Activated CD8-positive, alpha-beta T cell treated with anti-CD3 and anti-CD28 coated beads for 36 hours (primary cell): Measurements from ENCODE around the gene FAM180B. TPM values are rescaled to one million over a fixed set of nuclear protein-coding genes. Genes with fewer than 3 reads are reported as not detected.

Source experiments
- ATAC-seq: fragments of 200-7000 bp; cut with Tn5 transposase; one replicate; pipeline ENCODE4 v1.10.0; 2021; ENCODE audit warnings: mild to moderate bottlenecking, moderate library complexity
- CTCF ChIA-PET: fragments of 350-600 bp; sonication (Branson Sonifier 250); formaldehyde crosslinking; loops from one replicate; lab custom pipeline; 2021; ENCODE audit warnings: antibody characterized with exemption; lab: Charles Lee
- POLR2A ChIA-PET: fragments of 350-600 bp; sonication (Branson Sonifier 250); formaldehyde crosslinking; loops from one replicate; lab custom pipeline; 2021; ENCODE audit warnings: antibody characterized with exemption; lab: Charles Lee
- DNase-seq: peaks from one replicate; pipeline ENCODE4 v3.0.0-alpha.2; 2020
- H3K27ac Mint-ChIP-seq: one replicate; pipeline ENCODE4 v1.8.0; 2021; ENCODE audit warnings: mild to moderate bottlenecking, mixed read lengths
- H3K27me3 Mint-ChIP-seq: one replicate; pipeline ENCODE4 v1.8.0; 2021; ENCODE audit warnings: mixed read lengths
- H3K36me3 Mint-ChIP-seq: one replicate; pipeline ENCODE4 v1.8.0; 2021; ENCODE audit warnings: low read depth, mixed read lengths
- H3K4me1 Mint-ChIP-seq: one replicate; pipeline ENCODE4 v1.8.0; 2021; ENCODE audit warnings: low read depth, mixed read lengths
- H3K4me3 Mint-ChIP-seq: one replicate; pipeline ENCODE4 v1.8.0; 2021; ENCODE audit warnings: mild to moderate bottlenecking, moderate library complexity, mixed read lengths
- H3K9me3 Mint-ChIP-seq: one replicate; pipeline ENCODE4 v1.8.0; 2021; ENCODE audit warnings: mixed read lengths
- CTCF ChIP-seq: fragments of 200-600 bp; IDR thresholded peaks from one replicate; pipeline ENCODE4 v1.8.0; 2022; ENCODE audit warnings: antibody characterized with exemption, mild to moderate bottlenecking
- intact Hi-C: fragments of 100-400 bp; cut with micrococcal nuclease; formaldehyde crosslinking; loops from one replicate; pipeline ENCODE4 v1.10.0; 2022
- total RNA-seq, 2 experiments: library from RNA; stranded (reverse); gene quantifications; one replicate each; pipeline ENCODE4 v1.2.3, GENCODE V29; 2021

The FAM180B gene
- total RNA-seq, 2 experiments from 2014 or later, result not detected

DNA sequence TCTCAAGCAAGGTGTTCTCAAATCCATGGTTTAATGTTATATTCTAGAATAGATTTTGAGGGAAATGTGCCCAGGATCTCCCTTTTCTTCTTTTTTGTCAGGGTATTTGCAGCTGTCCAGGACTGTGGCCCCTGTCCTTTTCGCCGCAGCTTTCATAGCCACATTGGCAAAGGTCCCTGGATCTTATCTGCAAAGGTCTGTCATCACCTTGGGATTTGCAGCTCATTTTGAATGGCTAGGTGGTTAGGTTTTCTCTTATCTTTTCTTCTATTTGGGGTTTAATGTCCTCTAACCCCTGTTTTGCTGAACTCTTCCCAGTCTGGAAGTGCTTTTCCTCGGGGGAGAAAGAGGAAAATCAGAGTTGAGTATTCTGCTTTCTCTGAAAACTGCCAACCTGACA, 19.4 kb downstream of the FAM180B start:
- Mint-ChIP-seq H3K4me1 (peaks cover 4% of the 10 kb centered on the region), H3K4me3 (no peak overlapping the region), H3K9me3 (no peaks in the 10 kb centered on the region), H3K36me3 (no peaks in the 10 kb centered on the region), H3K27me3 (no peaks in the 10 kb centered on the region), H3K27ac (no peak overlapping the region)
- ChIA-PET POLR2A (interaction anchor here (1.0 kb wide), 1 partner anchor 9 kb away, joined by 5 read pairs; no protein-coding TSS in a partner anchor), CTCF (interaction anchor here (1.1 kb wide), 1 partner anchor 11 kb away, joined by 5 read pairs; no protein-coding TSS in a partner anchor)
- ATAC-seq (no peak), DNase-seq (no peak)
- intact Hi-C loops, result no loop called here
- no peak for TF ChIP-seq CTCF

GRCh38 chr11:47606731-47607130, 20.3 kb downstream of the FAM180B start:
- POLR2A ChIA-PET, result interaction anchor here (0.6 to 1.1 kb wide), 2 partner anchors 10 to 188 kb away, joined by 4 to 6 read pairs; no protein-coding TSS in a partner anchor
- no peaks in the 10 kb centered on the region for H3K36me3 Mint-ChIP-seq

DNA sequence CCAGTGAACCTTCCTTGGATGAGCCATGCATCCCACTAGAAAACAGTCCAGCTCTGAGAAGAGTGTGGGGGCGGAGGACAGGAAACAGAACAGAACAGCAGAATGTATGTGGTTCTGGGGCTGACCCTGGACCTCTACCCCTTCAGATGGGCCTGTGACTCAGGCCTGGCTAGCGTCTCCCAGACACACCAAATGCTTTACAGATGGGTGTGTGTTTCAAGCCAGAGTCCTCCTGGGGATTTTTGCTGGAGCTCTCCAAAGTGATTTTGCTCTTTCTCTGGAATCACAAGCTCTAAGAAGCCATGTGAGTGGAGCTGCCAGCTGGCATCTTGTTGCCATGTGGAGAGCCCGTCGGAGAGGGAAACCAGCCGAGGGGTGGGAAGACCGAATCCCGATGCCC, 20.9 kb downstream of the FAM180B start:
- ChIA-PET POLR2A (interaction anchor here (0.6 to 1.2 kb wide), 3 partner anchors 9 to 188 kb away, joined by 3 to 6 read pairs (median 4); no protein-coding TSS in a partner anchor), CTCF (interaction anchor here (1.3 kb wide), 1 partner anchor 26 kb away, joined by 3 read pairs; no protein-coding TSS in a partner anchor)
- no peaks in the 10 kb centered on the region for H3K36me3 Mint-ChIP-seq
- intact Hi-C loops, result no loop called here
- no peaks in the 10 kb centered on the region for H3K27me3 Mint-ChIP-seq
- peaks cover 4% of the 10 kb centered on the region for H3K4me1 Mint-ChIP-seq
- no peaks in the 10 kb centered on the region for H3K9me3 Mint-ChIP-seq
- no peak for ATAC-seq
- DNase-seq, result no peak
- TF ChIP-seq CTCF, result no peak
- no peak overlapping the region for H3K4me3 Mint-ChIP-seq
- no peak overlapping the region for H3K27ac Mint-ChIP-seq

More at GRCh38 chr11:47606731-47607130, 20.3 kb downstream of the FAM180B start:
- intact Hi-C loops, result no loop called here
- Mint-ChIP-seq H3K9me3 (no peaks in the 10 kb centered on the region), H3K27me3 (no peaks in the 10 kb centered on the region), H3K4me1 (peaks cover 4% of the 10 kb centered on the region), H3K4me3 (no peak overlapping the region), H3K27ac (no peak overlapping the region)
- CTCF ChIA-PET, result interaction anchor here (1.3 kb wide), 1 partner anchor 25 kb away, joined by 3 read pairs; no protein-coding TSS in a partner anchor
- ATAC-seq (no peak), DNase-seq (no peak)
- TF ChIP-seq CTCF, result no peak

GRCh38 chr11:47609675-47610074, 23.2 kb downstream of the FAM180B start:
- no peak for TF ChIP-seq CTCF
- intact Hi-C loops, result no loop called here
- ATAC-seq, result no peak
- POLR2A ChIA-PET, result no interaction called here
- no peak for DNase-seq
- Mint-ChIP-seq H3K36me3 (no peaks in the 10 kb centered on the region), H3K4me1 (peaks cover 4% of the 10 kb centered on the region), H3K9me3 (no peaks in the 10 kb centered on the region), H3K27ac (no peak overlapping the region), H3K27me3 (no peaks in the 10 kb centered on the region), H3K4me3 (no peak overlapping the region)
- CTCF ChIA-PET, result interaction anchor here (0.9 kb wide), 1 partner anchor 9 kb away, joined by 3 read pairs; no protein-coding TSS in a partner anchor

DNA sequence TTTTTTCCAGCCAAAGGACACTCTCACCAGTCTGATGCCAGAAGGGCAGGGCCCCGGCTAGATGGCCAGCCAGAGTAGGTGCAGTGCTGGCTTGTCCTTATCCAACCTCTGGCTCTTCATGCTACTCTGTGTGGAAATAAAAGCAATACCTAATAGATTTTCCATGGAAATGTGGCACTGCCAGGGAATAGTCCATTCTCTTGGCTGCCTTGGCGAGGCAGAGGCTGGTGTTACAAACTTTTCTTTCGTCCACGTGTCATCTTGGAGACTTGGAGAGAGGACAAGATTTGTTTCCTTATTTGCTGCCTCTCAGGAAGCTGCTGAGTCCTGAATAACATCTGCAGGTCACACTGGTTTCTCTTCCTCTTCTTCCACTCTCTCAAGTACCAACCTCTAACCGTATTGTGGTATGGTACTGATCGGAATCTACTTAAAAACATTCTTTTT, 24.9 kb downstream of the FAM180B start:
- no peaks in the 10 kb centered on the region for H3K27me3 Mint-ChIP-seq
- ChIA-PET CTCF (no interaction called here), POLR2A (interaction anchor here (1.2 kb wide), 1 partner anchor 19 kb away, joined by 3 read pairs; no protein-coding TSS in a partner anchor)
- no peak overlapping the region for H3K27ac Mint-ChIP-seq
- DNase-seq, result no peak
- TF ChIP-seq CTCF, result no peak
- no peaks in the 10 kb centered on the region for H3K36me3 Mint-ChIP-seq
- intact Hi-C loops, result no loop called here
- H3K4me1 Mint-ChIP-seq, result peaks cover 4% of the 10 kb centered on the region
- no peak overlapping the region for H3K4me3 Mint-ChIP-seq
- ATAC-seq, result no peak
- no peaks in the 10 kb centered on the region for H3K9me3 Mint-ChIP-seq
